ENCODE measurements around the gene PAK6. TPM values are rescaled to one million over a fixed set of nuclear protein-coding genes. Genes with fewer than 3 reads are reported as not detected.
A peak's percentile ranks its signal among the peaks of the same experiment; 100 is the strongest.

The PAK6 gene
- polyA plus RNA-seq (2013, experiment 1 of 2; ENCODE audit: insufficient read length), result 0.09 TPM
- polyA plus RNA-seq (2013, experiment 2 of 2; ENCODE audit: insufficient read length), result not detected

DNA sequence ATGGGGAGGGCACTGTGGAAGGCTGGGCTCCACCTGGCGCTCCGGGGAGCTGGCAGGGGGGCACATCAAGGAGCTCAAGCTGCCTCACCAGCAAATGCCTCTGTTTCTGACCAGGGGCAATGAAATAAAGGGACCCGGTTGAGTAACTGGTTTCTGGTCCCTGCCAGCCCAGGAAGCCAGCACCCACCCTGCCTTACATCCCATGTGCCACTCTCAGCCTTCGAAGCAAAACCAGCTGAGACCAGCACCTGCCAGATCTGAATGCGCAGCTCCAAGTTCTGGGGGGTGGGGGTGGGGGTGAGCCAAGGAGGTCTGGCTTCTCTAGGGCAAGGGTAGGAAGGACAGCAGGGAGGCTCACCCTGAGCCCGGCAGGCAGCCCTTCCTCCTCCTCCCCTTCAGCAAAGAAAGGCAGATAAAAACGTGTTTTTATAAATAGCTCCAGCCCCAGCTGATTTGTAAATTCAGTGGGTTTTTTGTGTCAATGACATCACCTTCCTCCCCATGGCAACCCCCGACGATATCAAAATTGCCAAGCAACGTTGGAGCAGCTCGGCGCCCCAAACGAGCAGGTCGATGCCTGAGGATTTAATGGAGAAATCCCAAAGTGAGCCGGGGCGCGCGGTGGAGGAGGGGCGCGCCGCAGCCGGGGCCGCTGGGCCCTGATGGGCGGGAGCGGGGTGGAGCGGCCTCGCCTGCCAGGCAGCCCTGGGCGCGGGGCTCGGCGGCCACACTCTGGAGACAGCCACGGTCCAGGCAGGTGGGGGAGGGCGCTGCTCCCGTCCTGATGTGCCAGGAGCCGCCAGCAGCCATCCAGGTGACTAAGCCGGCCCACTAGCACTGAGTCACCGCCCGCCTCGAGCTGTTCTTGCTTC, at the start of gene PAK6:
Gene PAK6 (plus strand): TSS at position 532 of the 872 bp plus-strand sequence. CDS start 25,723 bp downstream, outside the sequence.
- peak; percentile 27 for DNase-seq

DNA sequence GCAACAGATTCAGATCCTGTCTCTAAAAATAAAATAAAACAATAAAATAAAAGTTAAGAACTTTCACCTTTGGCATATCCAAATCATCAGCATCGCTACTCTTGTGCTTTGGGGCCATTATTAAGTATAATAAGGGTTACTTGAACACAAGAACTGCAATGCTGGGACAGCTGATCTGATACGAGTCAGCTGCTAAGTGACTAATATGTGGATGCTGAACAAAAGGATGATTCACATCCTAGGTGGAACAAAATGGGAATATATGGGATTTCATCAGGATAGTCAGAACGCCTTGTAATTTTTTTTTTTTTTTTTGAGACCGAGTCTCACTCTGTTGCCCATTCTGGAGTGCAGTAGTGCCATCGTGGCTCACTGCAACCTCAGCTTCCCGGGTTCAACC, 48.3 kb upstream of the PAK6 start:
- peak; percentile 53 for DNase-seq

DNA sequence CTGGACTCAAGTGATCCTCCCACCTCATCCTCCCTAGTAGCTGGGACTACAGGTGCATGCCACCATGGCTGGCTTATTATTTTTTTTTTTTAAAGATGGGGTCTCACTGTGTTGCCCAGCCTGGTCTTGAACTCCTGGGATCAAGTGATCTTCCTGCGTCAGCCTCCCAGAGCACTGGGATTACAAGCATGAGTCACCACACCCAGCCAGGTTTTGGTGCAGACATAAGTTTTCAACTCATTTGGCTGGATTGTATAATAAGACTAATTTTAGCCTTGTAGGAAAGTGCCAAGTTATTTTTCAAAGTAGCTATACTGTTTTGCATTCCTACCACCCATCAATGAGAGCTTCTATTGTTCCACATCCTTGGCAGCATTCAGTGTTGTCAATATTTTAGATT, 45.9 kb upstream of the PAK6 start:
- DNase-seq, result peak; percentile 52

DNA sequence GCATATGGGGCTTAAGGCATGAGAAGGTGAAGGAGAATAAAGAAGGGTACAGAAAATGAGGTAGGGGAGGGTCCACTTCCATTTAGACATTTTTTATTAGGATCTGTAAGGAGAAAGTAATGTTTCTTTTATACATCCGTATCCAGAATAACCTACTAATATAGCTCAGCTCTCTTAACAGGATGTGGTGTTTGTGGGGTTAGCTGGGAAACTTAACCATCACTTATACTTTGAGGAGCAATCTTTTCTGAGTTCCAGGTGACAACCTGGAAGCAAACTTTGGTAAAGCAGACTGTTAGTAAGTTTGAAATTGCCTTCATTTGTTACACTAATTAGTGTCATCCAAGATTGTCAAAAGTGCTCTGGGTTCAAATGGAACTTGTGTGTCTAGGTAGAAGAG, 41.4 kb upstream of the PAK6 start:
- no peak for DNase-seq

DNA sequence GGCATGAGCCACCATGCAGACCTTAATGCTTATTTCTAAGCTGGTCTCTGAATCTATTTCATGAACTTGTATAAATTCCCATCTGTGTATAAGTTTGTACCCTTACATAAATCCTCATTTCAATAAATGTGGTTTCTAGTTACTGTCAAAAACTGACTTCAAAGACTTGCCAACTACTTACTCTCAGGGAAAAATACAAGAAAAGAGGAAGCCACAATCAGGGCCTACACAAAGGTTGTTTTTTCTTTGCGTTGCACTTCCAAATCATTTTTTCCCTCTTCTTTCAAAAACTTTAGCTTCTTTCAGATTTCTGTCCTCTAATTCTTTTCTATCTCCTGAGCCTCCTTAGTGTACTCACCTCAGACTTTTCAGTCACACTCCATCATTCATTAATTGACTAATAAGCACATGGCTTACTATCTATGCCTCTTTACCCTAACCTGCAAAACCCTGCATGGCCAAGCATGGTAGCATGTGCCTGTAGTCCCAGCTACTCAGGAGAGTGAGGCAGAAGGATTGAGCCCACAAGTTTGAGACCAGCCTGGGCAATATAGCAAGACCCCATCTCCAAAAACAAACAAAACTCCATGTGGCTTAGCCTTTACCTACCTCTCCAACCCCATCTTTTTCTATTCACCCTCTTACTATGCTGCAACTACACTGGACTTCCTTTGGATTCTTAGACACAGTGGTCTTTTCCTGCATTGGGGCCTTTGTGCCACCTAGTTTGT, 40.3 kb upstream of the PAK6 start:
- no peak for DNase-seq

DNA sequence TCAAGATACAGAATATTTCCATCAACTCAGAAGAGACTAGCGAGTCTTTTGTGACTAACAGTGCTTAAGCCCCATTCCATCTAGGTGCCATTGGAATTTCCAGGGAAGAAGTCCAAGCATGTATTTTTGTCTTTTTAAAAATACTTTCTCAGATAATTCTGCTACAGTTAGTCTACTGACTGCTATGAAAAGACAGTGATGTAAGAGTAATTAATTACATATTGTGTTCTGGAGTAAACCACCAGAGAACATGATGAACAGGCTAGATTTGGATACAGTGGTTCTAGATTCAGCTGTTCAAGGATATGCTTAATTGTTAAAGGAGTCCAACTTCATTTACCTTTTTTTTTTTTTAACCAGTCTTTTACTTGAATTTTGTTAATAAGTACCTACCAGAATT, 34.8 kb upstream of the PAK6 start:
- no peak for DNase-seq

DNA sequence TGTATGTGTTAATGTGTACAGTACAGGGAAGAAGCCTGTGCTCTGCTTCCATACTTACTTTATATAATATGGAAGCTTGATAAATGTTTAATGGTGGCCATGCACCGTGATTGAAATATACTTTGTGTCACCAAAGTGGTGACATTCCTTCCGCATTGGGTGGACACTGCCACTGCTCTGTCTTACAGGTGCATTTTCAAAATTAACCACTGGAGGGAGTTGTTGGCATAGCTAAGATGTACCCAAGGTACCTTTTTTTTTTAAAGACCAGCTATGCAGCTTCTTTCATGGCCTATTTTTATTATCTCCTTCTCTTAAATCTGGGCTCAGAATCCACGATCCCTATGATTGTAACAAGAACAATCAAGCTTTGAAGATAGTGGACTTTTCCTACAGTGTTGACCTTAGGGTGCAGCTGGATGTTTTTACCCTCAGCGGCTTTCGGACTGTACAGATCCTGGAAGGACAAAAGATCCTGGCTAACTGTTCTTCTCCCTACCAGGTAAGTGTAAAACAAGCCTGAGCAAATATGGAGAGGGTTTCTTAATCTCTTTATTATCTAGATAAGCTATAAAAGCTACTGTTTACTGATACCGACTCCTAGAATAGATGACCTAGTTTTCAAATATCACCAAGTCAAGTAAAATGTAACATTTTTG, 21.6 kb upstream of the PAK6 start:
- DNase-seq, result peak; percentile 59

DNA sequence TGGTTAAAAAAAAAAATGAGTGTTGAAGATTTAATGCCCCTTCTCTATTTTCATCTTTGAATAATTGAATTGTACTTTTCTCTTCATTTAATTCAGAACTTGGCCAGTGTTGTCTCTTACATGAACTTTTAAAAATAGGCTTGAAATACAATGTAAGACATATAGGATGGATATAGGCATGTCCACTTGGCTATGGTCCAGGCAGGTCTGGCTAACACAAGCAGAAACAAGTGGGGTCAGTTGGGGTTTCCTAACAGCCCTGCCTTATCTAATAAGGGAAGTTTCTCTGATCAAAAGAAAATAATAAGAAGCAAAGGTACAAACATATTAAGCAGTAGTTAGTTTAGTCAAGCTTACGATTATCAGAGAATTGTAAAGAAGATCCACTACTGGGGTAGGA, 19.1 kb upstream of the PAK6 start:
- no peak for DNase-seq

DNA sequence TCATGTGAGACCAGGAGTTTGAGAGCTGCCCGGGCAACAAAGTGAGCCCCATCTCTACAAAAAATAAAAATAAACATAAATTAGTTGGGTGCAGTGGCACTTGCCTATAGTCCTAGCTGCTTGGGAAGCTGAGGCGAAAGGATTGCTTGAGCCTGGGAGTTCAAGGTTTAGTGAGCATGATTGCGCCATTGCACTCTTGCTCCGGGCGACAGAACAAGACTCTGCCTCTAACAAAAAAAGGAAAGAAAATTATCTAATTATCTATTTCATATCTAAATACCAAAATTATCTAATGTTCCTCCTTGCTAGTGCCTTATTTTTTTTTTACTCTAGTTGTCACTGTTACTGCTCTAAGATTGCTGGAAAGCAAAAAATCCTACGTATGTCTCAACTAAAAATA, 16.7 kb upstream of the PAK6 start:
- no peak for DNase-seq

DNA sequence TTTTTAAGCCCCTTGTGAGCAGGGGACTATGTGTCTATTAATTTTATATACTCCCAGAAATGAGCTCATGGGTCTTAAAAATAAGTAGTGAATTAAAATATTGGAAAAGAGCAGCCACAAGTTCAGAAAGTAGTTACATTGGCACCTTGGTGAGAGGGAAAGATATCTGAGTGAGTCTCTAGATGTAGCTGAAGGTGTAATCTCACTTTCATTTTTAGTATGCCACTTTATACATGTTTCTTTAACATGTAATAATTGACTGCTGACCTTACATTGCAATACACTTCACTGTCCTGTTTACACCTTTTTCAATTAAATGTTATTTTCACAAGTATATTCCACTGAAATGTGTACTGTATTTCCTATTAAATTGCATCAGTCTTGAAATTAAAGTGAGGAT, 12.1 kb upstream of the PAK6 start:
- no peak for DNase-seq

DNA sequence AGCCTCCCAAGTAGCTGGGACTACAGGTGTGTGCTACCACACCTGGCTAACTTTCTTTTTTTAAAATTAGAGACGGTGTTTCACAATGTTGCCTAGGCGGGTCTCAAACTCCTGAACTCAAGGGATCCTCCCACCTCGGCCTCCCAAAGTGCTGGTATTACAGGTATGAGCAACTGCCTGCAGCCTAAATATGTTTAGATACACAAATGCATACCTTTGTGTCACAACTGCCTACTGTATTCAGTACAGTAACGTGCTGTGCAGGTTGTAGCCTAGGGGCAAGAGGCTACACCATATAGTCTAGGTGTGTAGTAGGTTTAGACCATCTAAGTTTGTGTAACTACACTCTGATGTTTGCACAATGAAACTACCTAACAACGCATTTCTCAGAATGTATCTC, 9.5 kb upstream of the PAK6 start:
- DNase-seq, result no peak

DNA sequence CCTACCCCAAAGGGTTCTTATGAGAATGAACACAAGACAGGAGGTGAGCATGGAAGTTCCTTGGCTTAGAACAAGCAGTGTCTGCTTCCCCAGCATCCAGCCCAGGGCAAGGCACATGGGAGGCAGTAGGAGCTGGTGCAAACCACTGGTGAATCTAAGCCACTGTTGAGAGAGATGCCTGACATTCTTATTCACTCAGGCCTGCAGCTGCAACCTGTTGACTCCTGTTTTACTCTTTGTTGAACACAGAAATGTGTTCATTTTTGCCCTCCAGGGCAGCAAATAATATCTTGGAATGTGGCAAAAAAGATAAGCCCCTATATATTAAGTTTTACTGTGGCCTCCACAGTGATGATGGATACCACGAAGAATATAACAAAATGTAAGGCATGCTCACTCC, 8.9 kb upstream of the PAK6 start:
- no peak for DNase-seq

DNA sequence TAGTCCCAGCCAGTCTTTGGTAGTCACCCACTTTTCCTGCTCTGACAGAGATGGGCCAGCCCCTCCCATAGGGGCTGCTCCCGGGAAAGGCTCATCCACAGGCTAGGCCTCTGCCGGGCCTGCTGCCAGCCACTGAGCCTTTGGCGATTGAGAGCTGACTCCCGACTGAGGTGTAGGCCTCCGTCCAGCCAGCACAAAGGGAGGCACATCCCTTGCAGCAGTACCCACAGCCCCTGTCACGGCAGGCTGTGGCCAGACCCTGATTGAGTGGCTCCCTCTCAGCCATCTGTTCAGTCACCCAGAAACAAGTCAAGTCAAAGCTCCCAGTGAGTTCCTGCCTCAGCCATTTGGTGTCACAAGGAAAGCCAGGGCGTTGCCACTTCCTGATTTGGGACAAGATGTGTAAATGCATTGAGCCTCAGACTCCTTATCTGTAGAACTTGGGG, 6.2 kb upstream of the PAK6 start:
- peak; percentile 19 for DNase-seq

DNA sequence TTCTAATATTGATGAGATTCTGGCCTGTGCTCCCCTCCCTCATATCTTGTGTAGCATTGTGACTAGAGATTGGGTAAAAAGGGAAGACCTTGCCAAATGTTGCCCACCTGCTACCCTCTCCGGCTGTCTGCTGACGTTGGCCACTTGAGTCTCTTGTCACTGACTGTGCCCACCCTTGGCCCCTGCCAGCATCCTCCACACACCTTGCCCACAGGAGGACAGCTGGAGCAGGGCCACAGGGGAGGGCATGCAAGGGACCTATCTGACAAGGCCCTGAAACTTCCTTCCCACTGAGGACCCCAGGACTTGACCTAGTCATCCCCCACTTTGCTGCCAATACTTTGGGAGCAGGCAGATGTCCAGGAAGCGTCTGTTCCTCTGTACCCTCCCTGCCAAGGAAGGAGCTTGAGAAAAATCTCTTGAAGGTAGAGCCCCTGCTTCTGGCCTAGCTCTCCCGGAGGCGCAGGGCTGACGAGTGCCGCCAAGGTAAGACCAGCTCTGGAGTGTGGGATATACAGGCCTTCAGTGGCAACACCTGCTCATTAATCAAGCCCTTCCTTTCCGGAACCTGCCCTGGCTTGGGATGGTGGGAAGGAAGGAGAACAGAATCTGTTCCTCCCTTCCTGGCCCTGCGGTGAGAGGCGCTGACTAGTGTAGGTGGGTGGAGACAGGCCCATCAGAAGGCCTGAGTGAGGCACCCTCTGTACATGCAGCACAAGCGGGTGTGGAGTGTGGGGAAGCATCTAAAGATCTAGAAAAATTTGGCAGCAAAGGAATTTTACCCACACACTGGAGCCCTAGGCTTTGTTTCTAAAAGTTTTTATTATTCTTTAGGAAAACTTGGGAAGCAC, 4.9 kb upstream of the PAK6 start:
- DNase-seq, result no peak

DNA sequence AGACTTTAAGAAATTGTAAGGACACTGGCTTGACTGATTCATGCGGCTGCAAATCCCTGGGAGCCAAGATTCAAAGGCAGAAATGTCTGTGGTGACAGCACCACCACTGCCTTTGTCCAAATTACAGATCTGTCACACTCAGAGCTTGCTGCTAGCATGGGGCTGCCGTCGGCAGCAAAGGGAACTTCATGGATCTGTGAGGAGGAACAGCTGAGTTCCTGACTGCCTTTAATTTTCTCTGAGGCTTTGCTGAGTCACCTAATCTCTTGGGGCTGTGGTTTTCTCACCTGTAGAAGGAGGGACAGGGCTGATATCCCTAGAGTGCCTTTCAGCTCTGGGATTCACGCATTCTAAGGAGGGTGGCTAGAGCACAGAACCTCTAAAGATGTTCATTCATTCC, 4.1 kb upstream of the PAK6 start:
- DNase-seq, result no peak

DNA sequence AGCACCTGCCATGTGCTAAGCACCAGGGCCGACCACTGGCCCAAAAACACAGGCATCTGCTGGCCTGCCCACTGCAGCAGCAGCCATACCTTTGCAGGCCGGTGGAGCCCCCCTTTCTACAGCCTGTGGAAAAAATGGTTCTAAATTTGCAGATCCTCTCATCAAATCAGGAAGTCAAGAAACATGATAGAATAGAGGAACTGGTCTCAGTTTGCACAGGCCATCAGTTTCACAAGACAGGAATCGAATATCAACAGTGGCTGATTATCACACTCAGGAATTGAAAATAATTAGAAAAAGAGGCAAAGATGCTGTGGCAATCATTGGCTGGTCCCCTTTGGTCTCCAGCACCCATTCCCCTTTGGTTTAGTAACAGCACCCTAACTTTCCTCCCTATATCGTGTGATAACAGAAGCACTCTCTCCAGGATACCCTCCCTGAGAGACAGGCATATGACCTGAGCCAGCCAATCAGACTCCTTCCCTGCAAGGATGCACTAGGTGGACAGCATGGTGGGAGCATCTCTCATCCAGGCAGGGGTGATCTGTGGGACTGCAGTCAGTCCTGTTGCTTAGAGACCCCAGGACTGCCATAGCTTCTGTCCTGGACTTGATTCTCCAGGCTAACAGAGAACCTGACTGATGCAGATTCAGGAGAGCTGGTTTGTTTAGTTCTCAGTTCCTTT, 3.5 kb upstream of the PAK6 start:
- DNase-seq, result no peak

DNA sequence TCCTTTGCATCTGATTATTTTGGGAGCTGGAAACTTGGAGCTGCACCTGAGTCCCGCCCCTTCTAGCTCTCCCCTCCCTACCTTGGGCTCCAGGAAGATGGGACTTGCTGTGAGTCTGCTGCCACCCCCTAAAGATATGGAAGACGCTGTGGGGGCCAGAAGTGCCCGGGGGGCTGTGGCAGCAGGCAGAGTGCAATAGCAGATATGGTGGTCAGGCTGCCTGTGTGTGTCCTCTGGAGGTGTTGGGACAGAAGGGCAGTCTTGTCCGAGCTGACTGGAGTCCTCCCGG, 485 bp downstream of the PAK6 start:
- DNase-seq, result no peak

DNA sequence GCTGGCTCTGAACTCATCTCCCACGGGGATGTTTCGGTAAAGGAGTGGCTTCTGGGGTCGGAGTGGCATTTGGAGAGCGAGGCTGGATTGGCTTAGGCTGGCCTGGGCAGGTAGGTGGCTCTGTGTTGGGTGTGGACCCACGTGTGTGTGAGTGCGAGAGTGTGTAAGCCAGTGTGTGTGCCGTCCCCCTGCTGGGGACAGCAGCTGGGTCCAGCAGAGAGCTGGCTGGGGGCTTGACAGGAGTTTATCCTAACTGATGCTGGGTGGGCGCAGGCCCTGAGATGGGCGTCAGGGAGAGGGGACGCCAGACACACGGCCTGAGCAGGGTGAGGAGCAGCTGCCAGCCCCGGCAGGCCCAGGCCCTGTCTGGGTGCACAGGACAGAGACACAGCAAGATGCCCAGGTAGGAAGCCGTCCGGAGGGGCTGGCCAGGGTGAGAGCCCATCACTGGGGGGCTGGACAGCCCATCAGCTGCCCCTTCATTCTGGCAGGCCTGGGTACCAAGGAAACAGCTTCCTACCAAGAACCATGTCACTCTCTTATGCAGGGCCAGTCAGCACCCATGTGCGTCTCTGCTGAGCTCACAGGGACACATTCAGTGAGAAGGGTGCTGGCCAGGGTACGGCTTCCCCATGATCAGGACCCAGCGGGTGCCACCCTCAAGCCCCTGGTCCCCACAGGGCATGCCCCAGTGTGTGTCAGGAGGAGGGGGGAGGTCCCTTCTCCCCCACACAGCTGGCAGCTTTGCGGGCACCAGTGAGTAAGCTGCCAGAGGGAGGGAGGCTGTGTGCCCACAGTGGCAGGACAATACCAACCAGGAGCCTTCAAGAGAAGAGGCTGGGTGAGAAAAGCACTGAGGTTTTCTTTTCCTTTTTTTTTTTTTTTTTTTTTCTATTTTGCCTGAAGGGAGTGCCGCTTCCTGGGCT, 1.1 kb downstream of the PAK6 start:
- no peak for DNase-seq

DNA sequence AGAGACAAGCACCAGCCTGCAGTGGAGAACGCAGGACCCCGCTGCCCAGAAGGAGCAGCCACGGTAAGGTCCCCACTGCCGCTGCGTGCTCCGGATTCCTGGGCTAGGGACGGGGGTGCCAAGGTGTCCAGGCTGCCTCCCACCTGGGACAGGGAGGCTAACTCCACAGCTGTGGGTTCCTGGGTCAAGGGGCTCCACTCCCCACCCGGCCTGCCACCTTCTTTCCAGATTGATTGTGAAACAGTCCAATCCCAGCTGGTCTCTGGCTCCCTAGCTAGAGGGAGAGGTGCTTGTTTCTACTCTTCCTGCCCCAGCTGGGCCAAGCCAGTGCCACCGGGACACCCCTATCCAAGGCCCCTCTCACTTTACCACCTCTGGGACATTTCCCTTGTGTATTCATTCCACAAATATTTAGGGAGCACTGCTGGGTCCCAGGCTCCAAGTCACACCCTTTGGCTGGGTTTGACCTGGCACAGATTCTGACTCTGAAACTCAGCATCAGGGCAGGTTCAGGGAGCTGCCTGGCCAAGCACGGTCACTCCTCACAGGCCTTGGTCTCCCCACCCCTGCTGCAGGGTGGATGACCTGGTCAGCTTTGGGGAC, 1.9 kb downstream of the PAK6 start:
- no peak for DNase-seq

Measured in fibroblast of skin of abdomen (primary cell).